ENCODE measurements around the gene ACADL.

The ACADL gene

DNA sequence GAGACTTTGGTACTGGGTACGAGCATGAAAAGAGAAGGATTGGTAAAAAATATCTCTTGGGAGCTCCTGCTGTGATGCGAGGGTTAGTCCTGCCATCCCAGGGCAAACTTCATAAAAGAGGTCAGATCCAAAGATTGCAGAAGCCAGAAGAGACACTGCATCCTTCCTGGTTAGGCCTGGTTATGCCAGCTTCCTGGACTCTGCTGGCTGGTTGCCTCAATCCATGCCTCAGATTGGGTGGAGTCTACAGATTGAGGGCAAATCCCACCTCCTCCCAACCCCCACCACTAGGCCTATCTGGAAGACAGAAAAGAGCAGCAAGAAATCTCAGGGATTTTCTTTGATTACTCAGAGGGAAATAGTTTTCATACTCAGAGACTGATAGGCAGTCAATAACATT lies 5.3 kb upstream of the ACADL start:
- H3K79me1 ChIP-seq (ENCODE audit: low read length), result peaks cover 21% of the 10 kb centered on the region
- peaks cover 0 to 2% of the 10 kb centered on the region in 2 experiments for H3K36me3 ChIP-seq (ENCODE audit: control insufficient read depth in 1 of 2, insufficient read depth in 2 of 2, low read length in 2 of 2)
- peak overlapping the region; percentile 40 for H2BK120ac ChIP-seq (ENCODE audit: insufficient read depth, low read length, poor library complexity)
- peak overlapping the region; percentile 3 for H4K8ac ChIP-seq (ENCODE audit: low read depth, low read length)
- H3K27me3 ChIP-seq (ENCODE audit: insufficient read depth, low read length), result no peaks in the 10 kb centered on the region
- H3K9me3 ChIP-seq (ENCODE audit: insufficient read depth, low read depth, low read length), result peaks cover 1% of the 10 kb centered on the region
- H4K12ac ChIP-seq (ENCODE audit: low read depth, low read length), result no peak overlapping the region
- H3K4me3 ChIP-seq (ENCODE audit: low read depth, low read length), result no peak overlapping the region
- H3K4me1 ChIP-seq (ENCODE audit: control insufficient read depth in 1 of 2, insufficient read depth in 2 of 2, low read length in 2 of 2), result peaks cover 0 to 15% of the 10 kb centered on the region in 2 experiments
- no peak overlapping the region for H3K9ac ChIP-seq (ENCODE audit: low read length)
- H3K14ac ChIP-seq (ENCODE audit: low read length), result no peak overlapping the region
- no CpG with 5 or more reads among the region's 2 CpGs for WGBS (ENCODE audit: extremely low coverage, insufficient coverage, insufficient read length)
- no peak overlapping the region for H3K23ac ChIP-seq (ENCODE audit: low read length)
- peak in 1 of 2 donors; percentile 29 for DNase-seq
- no peak overlapping the region for H3K4me2 ChIP-seq (ENCODE audit: low read length)
- no peak overlapping the region for H3K18ac ChIP-seq (ENCODE audit: low read length)
- H4K91ac ChIP-seq (ENCODE audit: low read depth, low read length), result peak overlapping the region; percentile 15
- no peak overlapping the region for H2AFZ ChIP-seq (ENCODE audit: insufficient read depth, low read length, poor library complexity)
- H3K79me2 ChIP-seq (ENCODE audit: control insufficient read depth, insufficient read depth, low read length, poor library complexity), result no peaks in the 10 kb centered on the region
- H3K4ac ChIP-seq (ENCODE audit: low read depth, low read length), result no peak overlapping the region
- no peak overlapping the region for H2AK5ac ChIP-seq (ENCODE audit: low read length)
- H2BK12ac ChIP-seq (ENCODE audit: low read length), result peak overlapping the region; percentile 94
- H3K27ac ChIP-seq (ENCODE audit: low read depth, low read length), result no peak overlapping the region
- no peak overlapping the region for H2BK5ac ChIP-seq (ENCODE audit: low read depth, low read length, poor library complexity)

DNA sequence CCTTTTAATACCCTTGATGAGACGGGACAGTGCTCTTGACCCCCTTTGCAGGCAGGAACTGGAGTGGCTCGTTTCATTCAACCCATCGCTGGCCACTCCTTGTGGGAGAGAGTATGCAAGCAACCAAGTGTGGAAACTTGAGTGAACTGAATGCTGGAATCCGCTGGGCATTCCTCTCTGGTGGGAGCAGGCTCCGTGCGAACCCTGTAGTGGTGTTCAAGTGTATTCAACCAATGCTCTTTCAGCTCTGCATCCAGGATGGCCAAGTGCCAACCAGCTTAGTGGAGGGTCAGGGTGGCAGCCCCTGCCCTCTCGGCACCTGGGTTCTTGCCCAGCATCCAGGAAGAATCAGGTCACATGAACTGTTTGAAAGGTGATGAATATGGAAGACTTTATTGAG lies 3.3 kb upstream of the ACADL start:
- peak overlapping the region; percentile 71 for H4K91ac ChIP-seq (ENCODE audit: low read depth, low read length)

GRCh38 chr2:210227290-210228088 lies 2.2 kb upstream of the ACADL start:
- no peak overlapping the region for H3K23ac ChIP-seq (ENCODE audit: low read length)
- H2AK5ac ChIP-seq (ENCODE audit: low read length), result peak overlapping the region; percentile 93
- peak overlapping the region; percentile 91 for H3K14ac ChIP-seq (ENCODE audit: low read length)
- H3K4me1 ChIP-seq (ENCODE audit: control insufficient read depth in 1 of 2, insufficient read depth in 2 of 2, low read length in 2 of 2), result peaks cover 0 to 15% of the 10 kb centered on the region in 2 experiments
- H4K12ac ChIP-seq (ENCODE audit: low read depth, low read length), result no peak overlapping the region
- H4K91ac ChIP-seq (ENCODE audit: low read depth, low read length), result peak overlapping the region; percentile 88
- H2BK12ac ChIP-seq (ENCODE audit: low read length), result peak overlapping the region; percentile 92
- H4K8ac ChIP-seq (ENCODE audit: low read depth, low read length), result peak overlapping the region; percentile 43
- peaks cover 0 to 2% of the 10 kb centered on the region in 2 experiments for H3K36me3 ChIP-seq (ENCODE audit: control insufficient read depth in 1 of 2, insufficient read depth in 2 of 2, low read length in 2 of 2)
- peaks cover 8% of the 10 kb centered on the region for H3K79me2 ChIP-seq (ENCODE audit: control insufficient read depth, insufficient read depth, low read length, poor library complexity)
- no peak overlapping the region for H3K9ac ChIP-seq (ENCODE audit: low read length)
- peak overlapping the region; percentile 88 for H2BK5ac ChIP-seq (ENCODE audit: low read depth, low read length, poor library complexity)
- peaks cover 1% of the 10 kb centered on the region for H3K9me3 ChIP-seq (ENCODE audit: insufficient read depth, low read depth, low read length)
- H2BK120ac ChIP-seq (ENCODE audit: insufficient read depth, low read length, poor library complexity), result peak overlapping the region; percentile 88
- H3K4me2 ChIP-seq (ENCODE audit: low read length), result no peak overlapping the region
- peak overlapping the region; percentile 27 for H3K4ac ChIP-seq (ENCODE audit: low read depth, low read length)
- H3K4me3 ChIP-seq (ENCODE audit: low read depth, low read length), result no peak overlapping the region
- H3K27ac ChIP-seq (ENCODE audit: low read depth, low read length), result peak overlapping the region; percentile 23
- peak overlapping the region; percentile 68 for H3K18ac ChIP-seq (ENCODE audit: low read length)
- peaks cover 34% of the 10 kb centered on the region for H3K79me1 ChIP-seq (ENCODE audit: low read length)
- WGBS (ENCODE audit: extremely low coverage, insufficient coverage, insufficient read length), result no CpG with 5 or more reads among the region's 4 CpGs
- H2AFZ ChIP-seq (ENCODE audit: insufficient read depth, low read length, poor library complexity), result no peak overlapping the region
- no peak for DNase-seq
- H3K27me3 ChIP-seq (ENCODE audit: insufficient read depth, low read length), result no peaks in the 10 kb centered on the region

More for the DNA sequence above, 3.3 kb upstream of the ACADL start:
- no peak for DNase-seq
- no CpG with 5 or more reads among the region's 7 CpGs for WGBS (ENCODE audit: extremely low coverage, insufficient coverage, insufficient read length)
- Histone ChIP-seq H3K14ac (ENCODE audit: low read length) (peak overlapping the region; percentile 74), H2AFZ (ENCODE audit: insufficient read depth, low read length, poor library complexity) (no peak overlapping the region), H3K79me1 (ENCODE audit: low read length) (peaks cover 33% of the 10 kb centered on the region), H3K4me1 (ENCODE audit: control insufficient read depth in 1 of 2, insufficient read depth in 2 of 2, low read length in 2 of 2) (peaks cover 0 to 14% of the 10 kb centered on the region in 2 experiments), H3K4ac (ENCODE audit: low read depth, low read length) (no peak overlapping the region), H4K8ac (ENCODE audit: low read depth, low read length) (no peak overlapping the region), H3K4me3 (ENCODE audit: low read depth, low read length) (no peak overlapping the region), H2BK5ac (ENCODE audit: low read depth, low read length, poor library complexity) (peak overlapping the region; percentile 26), H2AK5ac (ENCODE audit: low read length) (peak overlapping the region; percentile 27), H3K27me3 (ENCODE audit: insufficient read depth, low read length) (no peaks in the 10 kb centered on the region), H3K79me2 (ENCODE audit: control insufficient read depth, insufficient read depth, low read length, poor library complexity) (peaks cover 8% of the 10 kb centered on the region), H3K23ac (ENCODE audit: low read length) (no peak overlapping the region), H3K18ac (ENCODE audit: low read length) (no peak overlapping the region), H3K4me2 (ENCODE audit: low read length) (no peak overlapping the region), H3K9me3 (ENCODE audit: insufficient read depth, low read depth, low read length) (peaks cover 1% of the 10 kb centered on the region), H3K36me3 (ENCODE audit: control insufficient read depth in 1 of 2, insufficient read depth in 2 of 2, low read length in 2 of 2) (peaks cover 0 to 2% of the 10 kb centered on the region in 2 experiments), H3K9ac (ENCODE audit: low read length) (no peak overlapping the region), H3K27ac (ENCODE audit: low read depth, low read length) (no peak overlapping the region), H2BK12ac (ENCODE audit: low read length) (peak overlapping the region; percentile 89), H2BK120ac (ENCODE audit: insufficient read depth, low read length, poor library complexity) (peak overlapping the region; percentile 55), H4K12ac (ENCODE audit: low read depth, low read length) (no peak overlapping the region)

- H3K4ac ChIP-seq (ENCODE audit: low read depth, low read length), result no peak overlapping the region
- H3K9me3 ChIP-seq (ENCODE audit: insufficient read depth, low read depth, low read length), result peaks cover 1% of the 10 kb centered on the region
- H4K12ac ChIP-seq (ENCODE audit: low read depth, low read length), result no peak overlapping the region
- no peak overlapping the region for H3K4me3 ChIP-seq (ENCODE audit: low read depth, low read length)
- H3K79me1 ChIP-seq (ENCODE audit: low read length), result peaks cover 37% of the 10 kb centered on the region
- peak; percentile 21 to 48 for DNase-seq
- no peak overlapping the region for H2BK5ac ChIP-seq (ENCODE audit: low read depth, low read length, poor library complexity)
- H3K23ac ChIP-seq (ENCODE audit: low read length), result no peak overlapping the region
- no peak overlapping the region for H4K91ac ChIP-seq (ENCODE audit: low read depth, low read length)
- peaks cover 0 to 2% of the 10 kb centered on the region in 2 experiments for H3K36me3 ChIP-seq (ENCODE audit: control insufficient read depth in 1 of 2, insufficient read depth in 2 of 2, low read length in 2 of 2)
- no CpG with 5 or more reads among the region's 2 CpGs for WGBS (ENCODE audit: extremely low coverage, insufficient coverage, insufficient read length)
- no peak overlapping the region for H3K18ac ChIP-seq (ENCODE audit: low read length)
- H2BK12ac ChIP-seq (ENCODE audit: low read length), result no peak overlapping the region
- H4K8ac ChIP-seq (ENCODE audit: low read depth, low read length), result no peak overlapping the region
- no peak overlapping the region for H3K4me2 ChIP-seq (ENCODE audit: low read length)
- no peak overlapping the region for H2AFZ ChIP-seq (ENCODE audit: insufficient read depth, low read length, poor library complexity)
- no peak overlapping the region for H2BK120ac ChIP-seq (ENCODE audit: insufficient read depth, low read length, poor library complexity)
- H3K27me3 ChIP-seq (ENCODE audit: insufficient read depth, low read length), result no peaks in the 10 kb centered on the region
- no peak overlapping the region for H2AK5ac ChIP-seq (ENCODE audit: low read length)
- H3K14ac ChIP-seq (ENCODE audit: low read length), result no peak overlapping the region
- H3K27ac ChIP-seq (ENCODE audit: low read depth, low read length), result peak overlapping the region; percentile 91
- H3K9ac ChIP-seq (ENCODE audit: low read length), result no peak overlapping the region
- H3K4me1 ChIP-seq (ENCODE audit: control insufficient read depth in 1 of 2, insufficient read depth in 2 of 2, low read length in 2 of 2), result peaks cover 0 to 18% of the 10 kb centered on the region in 2 experiments
- H3K79me2 ChIP-seq (ENCODE audit: control insufficient read depth, insufficient read depth, low read length, poor library complexity), result peaks cover 8% of the 10 kb centered on the region
These were observed 976 bp upstream of the ACADL start for GRCh38 chr2:210226223-210226622.
